Measurements from ENCODE around the gene FAM200C. TPM values are rescaled to one million over a fixed set of nuclear protein-coding genes. Genes with fewer than 3 reads are reported as not detected.

FAM200C gene
- total and polyA plus RNA-seq, 10 donors: 1.6 to 5.9 (median 2.5) TPM

GRCh38 chr5:160420331-160420610 is 20.4 kb upstream of the FAM200C start:
- DNase-seq: no peak
- Histone ChIP-seq H3K4me3 (peak overlapping the region in 1 of 8 donors; percentile 77), H3K27me3 (replicated peaks in 1 of 7) (no peaks in the 10 kb centered on the region), H3K4me1 (peaks cover 25 to 92% (median 66%) of the 10 kb centered on the region in 6 donors), H3K27ac (peak overlapping the region in 6 of 8 donors; percentile 94 to 96 (median 96)), H3K36me3 (peaks cover 0 to 10% (median 1%) of the 10 kb centered on the region in 6 donors), H3K9me3 (no peaks in the 10 kb centered on the region)
- intact Hi-C loops (cut with DNase I; ENCODE audit: low total_unique reads): no loop called here
- TF ChIP-seq POLR2AphosphoS5 (IDR thresholded peaks at IDR 0.05) (no peak), CTCF (IDR thresholded peaks at IDR 0.05 in 8 of 11, conservative IDR thresholded peaks at IDR 0.05 in 3 of 11) (no peak), POLR2A (IDR thresholded peaks at IDR 0.05) (no peak)

- WGBS, 5 donors: 38 to 42% (median 41%) methylated on average over 11 of the region's 11 CpGs
- Histone ChIP-seq H3K4me3 (peak overlapping the region; percentile 52 to 94 (median 70)), H3K36me3 (peaks cover 0 to 16% (median 7%) of the 10 kb centered on the region in 6 donors), H3K4me1 (peaks cover 25 to 92% (median 67%) of the 10 kb centered on the region in 6 donors), H3K9me3 (no peaks in the 10 kb centered on the region), H3K27ac (peak overlapping the region; percentile 49 to 96 (median 96)), H3K27me3 (replicated peaks in 1 of 7) (no peaks in the 10 kb centered on the region)
- no peak for DNase-seq
- TF ChIP-seq CTCF (IDR thresholded peaks at IDR 0.05 in 8 of 11, conservative IDR thresholded peaks at IDR 0.05 in 3 of 11): no peak
- no peak for TF ChIP-seq POLR2AphosphoS5 (IDR thresholded peaks at IDR 0.05)
- no peak for TF ChIP-seq POLR2A (IDR thresholded peaks at IDR 0.05)
- intact Hi-C loops (cut with DNase I; ENCODE audit: low total_unique reads): no loop called here
Measured at GRCh38 chr5:160419458-160420330, 19.8 kb upstream of the FAM200C start.

GRCh38 chr5:160418561-160419457 is 19.0 kb upstream of the FAM200C start, which contains the start of gene SLU7:
Gene SLU7, minus strand, starts transcription at chr5:160419081. Its CDS starts 3,787 bp downstream, at chr5:160415294.
- Histone ChIP-seq H3K27me3 (replicated peaks in 1 of 7) (no peaks in the 10 kb centered on the region), H3K4me1 (peaks cover 25 to 85% (median 67%) of the 10 kb centered on the region in 6 donors), H3K4me3 (peak within 1 kb of the TSS; percentile 52 to 94 (median 70)), H3K9me3 (no peaks in the 10 kb centered on the region), H3K36me3 (peaks cover 0 to 25% (median 16%) of the 10 kb centered on the region in 6 donors), H3K27ac (peak within 1 kb of the TSS; percentile 49 to 96 (median 96))
- TF ChIP-seq CTCF (IDR thresholded peaks at IDR 0.05 in 8 of 11, conservative IDR thresholded peaks at IDR 0.05 in 3 of 11) (peak in 2 of 11 experiments; percentile 8 to 25), POLR2AphosphoS5 (IDR thresholded peaks at IDR 0.05) (peak; percentile 92 to 94 (median 94)), POLR2A (IDR thresholded peaks at IDR 0.05) (peak in 2 of 3 donors; percentile 6 to 61)
- intact Hi-C loops (cut with DNase I; ENCODE audit: low total_unique reads): no loop called here
- 0 to 1% (median 1%) methylated on average over 43 to 48 of the region's 48 CpGs for WGBS, 5 donors
- peak; percentile 96 for DNase-seq

All from spleen (tissue), 11 donors.